Stimulated activated CD4-positive, alpha-beta T cell treated with anti-CD3 and anti-CD28 coated beads, Interleukin-4, amount 100 ng/mL, for 48 hours (primary cell): ENCODE data around the gene CTNNBL1.
"Not testable (repeated sequence)": the region's sequence is repeated elsewhere in the genome, so short reads cannot be mapped to it uniquely, and the experiment has no call there.

Source experiments
- DNase-seq, 2 donors: peaks; one replicate each; pipeline ENCODE4 v3.0.0-alpha.2; 2020; ENCODE audit warnings: low read depth in 2 of 2

The CTNNBL1 gene, protein sequence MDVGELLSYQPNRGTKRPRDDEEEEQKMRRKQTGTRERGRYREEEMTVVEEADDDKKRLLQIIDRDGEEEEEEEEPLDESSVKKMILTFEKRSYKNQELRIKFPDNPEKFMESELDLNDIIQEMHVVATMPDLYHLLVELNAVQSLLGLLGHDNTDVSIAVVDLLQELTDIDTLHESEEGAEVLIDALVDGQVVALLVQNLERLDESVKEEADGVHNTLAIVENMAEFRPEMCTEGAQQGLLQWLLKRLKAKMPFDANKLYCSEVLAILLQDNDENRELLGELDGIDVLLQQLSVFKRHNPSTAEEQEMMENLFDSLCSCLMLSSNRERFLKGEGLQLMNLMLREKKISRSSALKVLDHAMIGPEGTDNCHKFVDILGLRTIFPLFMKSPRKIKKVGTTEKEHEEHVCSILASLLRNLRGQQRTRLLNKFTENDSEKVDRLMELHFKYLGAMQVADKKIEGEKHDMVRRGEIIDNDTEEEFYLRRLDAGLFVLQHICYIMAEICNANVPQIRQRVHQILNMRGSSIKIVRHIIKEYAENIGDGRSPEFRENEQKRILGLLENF

DNA sequence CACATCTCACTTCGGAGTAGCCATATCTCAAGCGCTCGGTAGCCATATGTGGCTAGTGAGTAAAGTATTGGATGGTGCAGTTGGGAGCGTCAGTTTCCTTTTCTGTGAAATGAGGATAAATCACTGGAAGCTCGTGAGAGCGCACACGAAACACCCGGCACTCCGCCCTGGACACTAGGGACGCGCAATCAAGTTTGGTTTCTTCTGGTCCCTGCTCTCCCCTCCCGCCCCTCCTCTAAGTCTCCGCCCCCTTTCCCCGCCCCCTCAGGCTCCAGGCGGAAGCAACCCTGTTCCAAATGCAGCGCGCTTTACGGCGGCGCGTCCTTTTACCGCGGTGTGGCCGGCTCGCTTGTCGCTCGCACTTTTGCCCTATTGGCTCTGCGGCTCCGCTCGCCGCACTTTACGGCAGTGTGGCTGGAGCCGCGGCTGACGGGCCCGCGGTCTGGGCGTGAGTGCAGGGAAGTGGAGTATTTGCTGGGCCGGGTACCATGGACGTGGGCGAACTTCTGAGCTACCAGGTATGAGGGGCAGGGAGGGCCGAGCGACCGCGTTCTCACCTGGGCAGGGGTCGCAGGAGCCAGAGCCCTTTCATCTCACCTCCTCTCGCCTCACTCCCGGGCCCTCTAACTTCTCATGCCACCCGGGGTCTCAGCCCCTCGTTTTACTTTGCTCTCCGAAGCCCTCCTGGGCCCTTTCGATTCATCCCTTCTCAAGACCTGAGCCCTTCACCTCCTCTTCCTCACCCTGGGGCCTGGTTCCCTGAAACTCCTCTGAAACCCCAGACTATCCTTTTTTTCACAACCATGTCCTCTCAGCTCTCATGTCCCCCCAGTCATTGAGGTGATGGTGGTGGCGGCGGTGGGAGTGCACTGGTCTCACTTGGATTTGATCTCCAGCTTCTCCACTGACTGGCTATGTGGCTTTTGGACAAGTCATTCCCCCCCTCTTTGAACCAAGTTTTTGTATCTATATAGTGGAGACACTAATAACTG lies at the start of gene CTNNBL1:
Gene CTNNBL1, plus strand, starts transcription at position 396 of the 992 bp plus-strand sequence. Its CDS starts 93 bp downstream, at position 489.
- DNase-seq, result peak; percentile 95 to 96

DNA sequence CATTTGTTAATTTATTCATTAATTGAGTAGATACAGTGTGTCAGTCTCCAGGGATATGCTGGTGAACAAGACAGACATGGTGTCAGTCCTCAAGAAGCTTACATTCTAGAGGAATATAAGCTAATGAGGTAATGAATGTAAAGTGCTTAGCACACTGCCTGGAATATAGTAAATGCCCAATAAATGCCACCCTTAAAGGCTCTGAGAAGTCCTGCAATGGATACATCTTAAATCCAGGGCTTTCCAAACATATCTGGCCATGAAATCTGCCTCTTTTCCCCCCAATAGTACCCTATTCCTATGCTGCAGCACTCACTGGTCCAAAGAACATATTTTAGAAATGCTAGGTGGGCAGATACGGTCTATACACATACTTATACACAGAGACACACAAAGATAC lies 49.2 kb upstream of the CTNNBL1 start:
- DNase-seq, result no peak

DNA sequence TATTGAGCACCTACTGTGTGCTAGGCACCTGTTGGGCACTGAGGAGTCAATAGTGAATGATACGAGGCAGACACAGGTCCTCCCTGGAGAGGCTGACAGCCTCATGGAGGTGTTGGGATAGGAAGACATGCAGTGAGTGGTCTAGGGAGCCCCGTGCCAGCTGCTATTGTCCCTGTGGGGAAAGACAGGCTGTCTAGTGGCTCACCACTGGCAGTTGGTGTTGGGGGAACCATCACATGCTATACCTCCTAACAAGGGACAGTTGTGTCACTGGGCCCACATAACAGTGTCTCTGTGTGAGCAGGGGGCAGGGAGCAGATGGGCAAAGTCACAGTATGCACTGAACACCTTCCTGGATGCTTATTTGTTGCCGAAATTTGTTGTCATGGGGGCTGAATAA lies 45.9 kb upstream of the CTNNBL1 start:
- DNase-seq, result no peak

DNA sequence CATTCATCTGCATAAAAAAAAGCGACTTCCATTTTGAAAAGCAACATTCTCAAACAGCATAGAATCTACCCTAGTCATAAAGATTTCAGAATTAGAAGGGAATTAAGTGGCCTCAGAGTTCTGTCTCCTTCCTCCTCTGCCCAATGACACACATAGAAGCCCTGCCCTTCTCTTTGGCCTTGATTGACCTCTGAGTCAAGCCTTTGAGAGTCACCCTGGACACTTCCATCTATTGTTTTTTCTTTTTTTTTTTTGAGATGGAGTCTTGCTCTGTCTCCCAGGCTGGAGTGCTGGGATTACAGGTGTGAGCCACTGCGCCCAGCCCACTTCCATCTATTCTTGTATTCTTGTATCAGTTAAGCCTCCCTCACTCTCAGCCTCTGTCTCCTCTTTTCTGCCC lies 44.8 kb upstream of the CTNNBL1 start:
- DNase-seq, result no peak

DNA sequence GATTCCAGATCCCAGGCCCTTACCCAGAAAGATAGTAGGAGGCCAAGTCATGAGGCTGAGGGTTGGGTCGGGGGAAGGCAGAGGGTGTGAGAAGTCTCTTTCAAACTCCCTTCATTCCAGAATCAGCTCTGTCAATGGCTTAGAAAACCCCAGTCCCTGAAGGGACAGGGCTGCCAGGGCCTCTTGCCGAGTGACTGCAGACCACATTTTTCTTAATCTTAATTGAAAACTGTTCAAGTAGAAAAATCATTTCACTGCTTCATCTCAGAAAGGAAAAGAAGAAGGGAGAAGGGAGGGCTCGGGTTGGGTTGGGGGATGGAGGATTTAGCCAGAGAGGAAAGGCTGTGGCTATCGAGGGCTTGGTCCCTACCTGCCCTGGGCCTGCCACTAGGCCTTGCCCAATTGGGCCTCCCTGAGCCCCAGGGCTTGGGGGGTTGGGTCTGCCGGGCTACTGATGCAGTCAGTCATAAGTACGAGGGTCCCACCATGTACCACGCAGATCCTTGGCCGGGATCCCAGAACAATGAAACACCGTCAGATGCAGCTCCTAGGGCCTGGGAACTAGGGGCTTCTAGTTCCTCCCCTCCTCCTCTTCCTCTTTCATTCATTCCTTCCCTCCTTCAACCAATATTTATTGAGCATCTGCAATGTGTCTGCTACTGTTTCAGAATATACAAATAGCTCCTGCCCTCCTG lies 44.0 kb upstream of the CTNNBL1 start:
- no peak for DNase-seq

DNA sequence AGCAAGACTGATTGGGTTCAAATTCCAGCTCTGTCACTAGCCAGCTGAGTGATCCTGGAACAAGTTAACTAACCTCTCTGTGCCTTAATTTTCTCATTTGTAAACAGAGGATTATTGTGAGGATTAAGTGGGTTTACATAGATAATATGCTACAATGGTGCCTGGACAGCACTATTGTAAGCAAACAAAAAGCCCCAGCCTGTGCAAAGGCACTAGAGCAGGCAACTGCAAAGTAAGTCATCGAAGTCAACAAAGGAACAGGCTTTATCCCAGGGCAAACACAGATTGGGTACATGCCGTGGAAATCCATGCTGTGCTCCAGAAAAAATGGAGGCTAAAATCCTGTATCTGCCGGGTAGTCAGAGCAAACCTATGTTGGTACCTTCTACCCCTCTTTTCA lies 43.2 kb upstream of the CTNNBL1 start:
- no peak for DNase-seq

DNA sequence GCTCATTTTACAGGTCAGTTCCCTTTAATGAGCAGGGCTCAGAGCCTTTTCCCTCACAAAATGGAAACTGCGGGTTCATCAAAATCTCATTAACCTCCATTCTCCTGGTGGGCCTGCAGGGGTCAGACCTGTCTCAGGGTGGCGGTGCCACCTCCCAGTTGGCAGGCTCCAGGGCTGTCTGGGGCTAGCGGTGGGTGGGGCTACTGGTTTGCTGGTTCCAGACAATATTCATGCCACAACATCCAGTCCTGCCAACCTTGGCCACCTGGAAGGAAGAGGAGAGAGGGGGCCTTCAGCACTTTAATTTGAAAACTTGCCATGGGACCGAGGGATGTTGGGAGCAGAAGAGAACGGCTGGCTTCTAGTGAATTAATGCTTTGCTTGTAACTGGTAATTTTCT lies 41.9 kb upstream of the CTNNBL1 start:
- peak; percentile 17 to 28 for DNase-seq

DNA sequence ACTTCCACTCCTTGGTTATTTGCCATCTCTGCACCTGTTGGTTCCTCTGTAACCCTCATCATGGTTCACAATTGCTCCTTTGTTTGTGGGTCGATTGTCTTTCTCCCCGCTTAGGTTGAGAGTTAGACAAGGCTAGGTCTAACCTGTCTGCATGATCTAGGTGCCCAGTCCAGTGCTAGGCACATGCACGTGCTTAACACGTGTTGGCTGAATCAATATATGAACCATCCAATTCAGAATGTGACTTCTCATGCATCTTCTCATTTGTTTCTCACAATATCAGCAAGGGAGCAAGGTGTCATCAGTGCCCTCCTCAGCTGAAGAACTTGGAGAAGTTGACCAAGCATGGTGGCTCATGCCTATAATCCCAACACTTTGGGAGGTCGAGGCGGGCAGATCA lies 36.9 kb upstream of the CTNNBL1 start:
- DNase-seq, result no peak

DNA sequence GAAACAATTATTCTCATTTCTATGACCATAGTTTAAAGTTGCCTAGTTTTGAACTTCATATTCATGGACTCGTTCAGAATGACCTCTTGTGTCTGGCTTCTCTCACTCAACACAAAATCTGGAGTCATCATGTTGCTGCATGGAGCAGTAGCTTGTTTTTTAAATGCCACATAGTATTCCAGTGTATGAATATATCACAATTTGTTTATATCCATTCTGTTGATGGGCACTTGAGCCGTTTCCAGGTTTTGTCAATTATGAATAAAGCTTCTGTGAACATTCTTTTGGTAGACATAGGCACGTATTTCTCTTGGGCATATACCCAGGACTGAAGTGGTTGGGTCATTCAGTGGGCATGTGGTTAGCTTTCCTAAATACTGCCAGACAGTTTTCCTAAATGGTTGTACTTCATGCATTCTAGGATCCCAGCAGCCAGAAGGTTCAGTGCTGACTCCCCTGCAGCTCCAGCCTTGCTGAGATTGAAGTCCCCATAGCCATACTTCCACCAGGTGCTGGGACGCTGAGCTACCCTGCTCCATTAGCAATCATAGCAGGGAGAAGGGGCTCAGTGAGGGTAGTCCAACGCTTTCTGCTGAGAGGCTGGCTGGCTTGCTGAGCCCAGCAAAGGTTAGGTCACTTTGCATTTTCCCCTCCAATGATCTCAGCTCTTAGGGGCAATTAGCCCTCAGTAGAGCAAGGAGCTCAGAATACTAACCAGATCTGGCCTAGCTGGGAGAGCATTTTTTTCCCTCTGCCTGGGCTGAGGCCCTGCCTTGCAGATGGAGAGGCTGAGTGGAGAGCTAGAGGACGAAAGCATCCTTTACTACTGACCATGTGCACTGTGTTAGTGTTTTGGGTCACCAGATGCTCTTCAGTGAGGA lies 35.7 kb upstream of the CTNNBL1 start:
- no peak for DNase-seq

DNA sequence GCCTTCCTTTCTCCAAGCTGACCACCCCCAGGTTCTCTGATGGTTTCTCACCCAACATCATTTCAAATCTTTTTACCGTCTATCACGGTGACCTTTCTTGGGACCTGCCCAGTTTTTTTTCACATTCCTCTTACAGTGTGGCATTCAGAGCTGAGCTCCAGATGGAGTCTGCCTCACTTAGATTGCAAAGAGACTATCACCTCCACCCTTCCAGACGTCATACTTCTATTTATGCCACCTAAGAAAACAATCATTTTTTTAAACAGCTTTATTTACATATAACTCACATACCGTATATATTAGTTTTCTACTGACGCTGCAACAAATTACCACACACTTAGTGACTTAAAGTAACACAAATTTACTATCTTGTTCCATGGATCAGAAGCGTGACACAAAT lies 32.3 kb upstream of the CTNNBL1 start:
- DNase-seq, result no peak

DNA sequence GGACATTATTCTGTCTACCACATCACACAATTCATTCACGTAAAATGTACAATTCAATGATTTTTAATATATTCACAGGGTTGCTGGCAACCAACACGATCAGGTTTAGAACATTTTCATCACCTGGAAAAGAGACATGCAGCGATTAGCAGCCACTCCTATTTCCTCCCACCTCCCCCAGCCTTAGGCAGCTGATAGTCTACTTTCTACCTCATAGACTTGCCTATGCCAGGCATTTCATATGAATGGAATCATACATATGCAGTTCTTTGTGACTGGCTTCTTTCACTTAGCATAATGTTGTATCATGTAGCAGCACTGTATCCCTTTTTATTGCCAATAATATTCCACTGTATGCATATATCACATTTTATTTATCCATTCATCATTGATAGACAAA lies 31.5 kb upstream of the CTNNBL1 start:
- DNase-seq, result no peak

DNA sequence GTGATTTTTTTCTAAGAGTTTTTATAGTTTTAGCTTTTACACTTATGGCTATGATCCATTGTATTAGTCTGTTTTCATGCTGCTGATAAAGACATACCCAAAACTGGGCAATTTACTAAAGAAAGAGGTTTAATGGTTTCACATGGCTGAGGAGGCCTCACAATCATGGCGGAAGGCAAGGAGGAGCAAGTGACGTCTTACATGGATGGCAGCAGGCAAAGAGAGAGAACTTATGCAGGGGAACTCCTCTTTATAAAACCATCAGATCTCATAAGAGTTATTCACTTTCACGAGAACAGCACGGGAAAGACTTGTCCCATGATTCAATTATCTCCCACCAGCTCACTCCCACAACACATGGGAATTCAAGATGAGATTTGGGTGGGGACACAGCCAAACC lies 29.2 kb upstream of the CTNNBL1 start:
- DNase-seq, result not testable (repeated sequence)

DNA sequence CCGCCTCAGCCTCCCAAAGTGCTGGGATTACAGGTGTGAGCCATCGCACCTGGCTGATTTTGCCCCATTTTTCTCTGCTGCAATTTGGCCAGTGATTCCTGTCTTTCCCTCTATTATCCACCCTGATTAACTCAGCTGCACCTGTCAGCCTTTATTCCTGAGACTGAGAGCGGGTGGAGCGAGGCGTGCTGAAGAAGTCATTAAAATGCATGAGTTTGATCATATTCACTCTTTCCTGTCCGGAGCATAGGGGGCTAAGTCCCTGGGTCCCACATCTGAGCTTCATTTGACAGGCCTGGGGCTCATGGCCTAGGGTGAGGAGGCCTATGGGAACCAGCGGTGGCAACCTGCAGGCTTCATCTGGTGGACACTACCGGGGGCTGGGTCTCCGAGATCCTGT lies 25.7 kb upstream of the CTNNBL1 start:
- DNase-seq, result no peak

DNA sequence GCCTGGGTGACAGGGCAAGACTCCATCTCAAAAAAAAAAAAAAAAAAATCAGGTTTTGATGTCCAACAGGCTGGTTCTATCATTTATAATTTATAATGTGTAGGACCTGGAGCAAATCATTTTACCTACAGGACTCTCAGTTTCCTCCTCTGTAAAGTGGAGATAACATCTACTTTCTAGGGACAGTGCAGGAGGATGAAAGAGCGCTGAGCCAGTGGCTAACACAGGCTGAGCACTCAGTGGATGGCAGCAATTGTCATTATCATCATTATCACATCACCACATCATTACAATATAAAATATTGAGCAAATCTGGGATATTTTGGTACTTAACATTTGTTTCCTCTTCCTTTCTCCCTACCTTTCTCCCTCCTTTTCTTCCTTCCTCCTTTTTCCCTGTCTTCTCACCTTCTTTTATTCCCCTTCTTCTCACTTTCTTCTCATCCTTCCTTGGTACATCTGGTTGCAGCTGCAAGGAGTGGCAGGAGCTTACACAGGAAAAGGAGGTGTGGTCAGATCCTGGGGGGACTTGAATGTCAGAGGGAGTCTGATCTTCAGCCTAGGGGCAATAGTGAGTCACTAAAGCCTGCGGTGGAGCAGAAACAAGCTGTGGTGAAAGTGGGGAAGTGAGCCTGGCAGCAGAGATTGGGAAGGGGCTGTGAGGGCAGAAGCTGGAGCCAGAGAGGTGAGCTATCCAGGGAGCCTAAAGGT lies 24.6 kb upstream of the CTNNBL1 start:
- DNase-seq, result no peak

DNA sequence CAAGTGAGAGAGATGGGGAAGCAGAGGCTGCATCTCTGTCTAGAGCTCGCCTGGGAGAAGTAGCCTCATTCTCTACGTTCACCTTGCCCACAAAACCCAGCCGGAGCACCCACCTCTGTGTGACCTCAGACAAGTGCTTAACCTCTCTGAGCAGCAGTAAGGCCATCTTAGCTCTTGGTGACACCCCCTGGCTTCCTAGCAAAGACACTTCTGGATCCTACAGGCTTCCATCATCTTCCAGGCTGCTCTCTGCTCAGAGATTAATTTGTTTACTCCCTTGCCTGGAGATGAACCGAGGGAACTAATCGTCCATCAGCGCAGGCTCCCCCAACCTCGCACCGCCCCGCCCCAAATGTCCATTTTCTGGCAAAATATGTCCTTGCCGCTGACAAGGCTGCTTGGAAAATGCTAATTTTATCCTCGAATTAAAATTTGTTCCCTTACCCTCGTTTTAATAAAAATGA lies 24.0 kb upstream of the CTNNBL1 start:
- DNase-seq, result no peak

DNA sequence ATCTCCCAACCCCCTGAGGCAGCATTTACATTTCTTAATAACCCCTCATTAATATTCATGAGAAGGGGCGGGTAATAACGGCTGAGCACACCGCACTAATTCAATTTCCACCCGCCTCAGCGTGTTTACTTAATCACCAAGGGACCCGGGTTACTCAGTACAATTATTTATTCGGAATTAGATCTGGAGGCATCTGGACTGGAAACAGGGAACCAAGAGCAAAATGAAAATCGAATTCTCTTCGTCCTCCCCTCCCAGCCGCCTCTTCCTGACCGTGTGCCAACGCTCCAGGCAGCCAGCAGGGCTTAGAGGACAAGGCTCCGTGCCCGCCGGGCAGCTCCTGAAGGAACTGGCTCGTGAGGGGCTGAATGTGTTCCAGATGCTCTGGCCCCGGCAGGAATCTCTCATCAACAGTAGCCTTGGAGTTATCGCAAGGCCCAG lies 23.5 kb upstream of the CTNNBL1 start:
- DNase-seq, result no peak

DNA sequence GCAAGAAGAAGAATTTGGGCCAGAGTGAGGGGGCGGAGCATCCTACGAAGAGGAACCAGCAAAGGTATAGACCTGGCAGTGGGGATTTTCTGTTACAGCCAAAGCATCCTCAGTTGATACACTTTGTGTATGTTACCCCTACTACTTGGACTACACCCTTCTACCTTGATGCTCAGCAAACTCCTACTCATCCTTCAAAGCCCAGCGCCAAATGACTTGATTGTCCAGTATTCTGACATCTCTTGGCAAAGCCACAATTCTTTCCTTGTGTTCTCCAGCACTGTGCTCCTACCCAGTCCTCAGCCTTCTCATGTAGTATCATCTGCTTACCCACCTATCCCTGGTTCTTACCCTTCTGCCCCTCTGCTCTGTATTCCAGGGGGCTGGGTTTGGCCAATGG lies 21.7 kb upstream of the CTNNBL1 start:
- DNase-seq, result no peak

DNA sequence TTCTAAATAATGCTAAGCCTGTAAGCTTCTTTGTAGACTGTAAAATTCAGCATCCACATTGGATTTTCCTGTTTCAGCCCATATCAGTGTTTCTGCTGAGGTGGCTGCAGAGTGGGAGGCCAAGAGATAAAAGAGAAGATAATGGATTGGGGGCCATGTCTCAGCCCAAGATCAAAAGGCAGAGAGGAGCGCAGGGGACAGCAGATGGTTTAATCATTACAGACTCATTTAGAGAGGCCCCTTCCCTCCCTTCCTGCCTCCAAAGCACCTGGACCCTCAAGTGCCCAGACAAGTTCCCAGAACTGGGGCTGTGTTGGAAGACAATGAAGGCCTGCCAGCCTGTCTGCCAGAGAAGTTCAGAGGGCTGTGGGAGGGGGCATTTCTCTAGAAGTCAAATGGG lies 20.4 kb upstream of the CTNNBL1 start:
- no peak for DNase-seq

DNA sequence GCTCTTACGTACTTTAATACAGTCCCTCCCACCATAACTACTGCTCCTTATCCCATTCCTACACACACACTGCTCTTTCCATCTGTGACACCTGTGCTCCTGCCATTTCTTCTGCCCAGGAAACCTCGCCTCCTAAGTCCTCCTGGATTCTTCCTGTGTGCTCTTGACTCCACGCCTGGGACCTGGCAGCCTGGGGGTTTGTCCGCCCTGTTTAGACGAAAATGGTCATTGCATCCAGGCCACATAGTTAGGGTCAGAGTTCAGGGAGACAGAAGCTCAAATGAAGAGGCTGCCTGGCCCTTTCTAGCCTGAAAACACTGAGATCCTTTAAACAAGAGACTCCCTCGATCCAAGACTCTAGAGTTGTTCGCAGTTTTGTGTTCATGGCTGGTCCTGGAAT lies 17.4 kb upstream of the CTNNBL1 start:
- DNase-seq, result no peak
